ENCODE results near the gene PILRA.

DNA sequence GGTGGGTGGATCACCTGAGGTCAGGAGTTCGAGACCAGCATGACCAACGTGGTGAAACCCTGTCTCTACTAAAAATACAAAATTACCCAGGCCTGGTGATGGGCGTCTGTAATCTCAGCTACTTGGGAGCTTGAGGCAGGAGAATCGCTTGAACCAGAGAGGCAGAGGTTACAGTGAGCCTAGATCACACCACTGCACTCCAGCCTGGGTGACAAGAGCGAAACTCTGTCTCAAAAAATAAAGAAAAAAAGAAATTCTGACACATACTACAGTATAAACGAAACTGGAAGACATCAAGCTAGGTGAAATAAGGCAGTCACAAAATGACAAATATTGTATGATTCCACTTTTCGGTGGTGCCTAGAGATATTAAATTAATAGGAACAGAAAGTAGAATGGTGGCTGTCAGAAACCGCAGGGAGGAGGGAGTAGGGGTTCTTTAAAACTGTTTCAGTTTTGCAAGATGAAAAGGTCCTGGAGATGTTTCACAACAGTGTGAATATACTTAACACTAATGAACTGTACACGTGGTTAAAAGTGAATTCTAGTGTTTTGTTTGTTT is 23.2 kb downstream of the PILRA start:
- TF ChIP-seq CTCF (IDR thresholded peaks at IDR 0.05; ENCODE audit: poor library complexity) (no peak), EZH2phosphoT487 (IDR thresholded peaks at IDR 0.05; ENCODE audit: low read depth, severe bottlenecking, unreplicated experiment) (no peak), EZH2 (IDR thresholded peaks at IDR 0.05; ENCODE audit: borderline replicate concordance) (no peak)

Measured in hepatocyte (in vitro differentiated cells).